Left ventricle myocardium superior (tissue), 1 donor: ENCODE data around the gene OR51A2. TPM values are rescaled to one million over a fixed set of nuclear protein-coding genes. Genes with fewer than 3 reads are reported as not detected.

Source experiments
- total RNA-seq: library from RNA; stranded (reverse); fragmentation: NEBNext Ultra II Directional; extraction: Animal tissue kit (Norgen Biotek cat#: 25700); gene quantifications from one replicate; pipeline ENCODE4 v1.2.1, GENCODE V29; 2021
- donor health status: DM: no; HTN: yes; CAD: no; lungs with severe emphysema.

Gene OR51A2
- total RNA-seq, 1 donor from 2014 or later, result not detected

Other genes with a start within 250 kb of the OR51A2 start
- gene OR51F1, start 185.8 kb downstream of the OR51A2 start, total RNA-seq, result not detected
- gene OR52R1, start 151.3 kb downstream of the OR51A2 start, total RNA-seq, result not detected
- gene OR51F2, start 134.4 kb downstream of the OR51A2 start, total RNA-seq, result not detected
- gene OR51S1, start 106.5 kb downstream of the OR51A2 start, total RNA-seq, result not detected
- not detected for gene OR51T1, start 73.8 kb downstream of the OR51A2 start, total RNA-seq
- not detected for gene OR51A7, start 51.9 kb downstream of the OR51A2 start, total RNA-seq
- gene OR51G2, start 36.4 kb downstream of the OR51A2 start, total RNA-seq, result not detected
- not detected for gene OR51G1, start 31.4 kb downstream of the OR51A2 start, total RNA-seq
- gene OR51A4, start 8.1 kb downstream of the OR51A2 start, total RNA-seq, result not detected
- gene OR51L1, start 39.1 kb upstream of the OR51A2 start, total RNA-seq, result not detected
- gene OR52J3, start 90.8 kb upstream of the OR51A2 start, total RNA-seq, result not detected
- not detected for gene OR52E2, start 103.9 kb upstream of the OR51A2 start, total RNA-seq
- gene OR52E1, start 113.9 kb upstream of the OR51A2 start, total RNA-seq, result not detected
- not detected for gene OR52A5, start 182.6 kb upstream of the OR51A2 start, total RNA-seq
- gene OR52A1, start 199.0 kb upstream of the OR51A2 start, total RNA-seq, result not detected
- gene OR51V1, start 245.0 kb upstream of the OR51A2 start, total RNA-seq, result not detected